Panc1 (cell line): ENCODE data around the gene TM2D3.

Experiments
- CTCF ChIP-seq: fragments of 450-650 bp; IDR thresholded peaks from 2 replicates; pipeline ENCODE4 v1.5.1; 2017; ENCODE audit warnings: mild to moderate bottlenecking
- POLR2AphosphoS5 ChIP-seq: IDR thresholded peaks from 2 replicates; pipeline ENCODE4 v1.6.1; 2012; ENCODE audit warnings: mild to moderate bottlenecking, low read depth, low read length, moderate library complexity
- REST ChIP-seq, 2 experiments: IDR thresholded peaks; 2 replicates each; pipeline ENCODE4 v1.6.1; 2011 to 2012; ENCODE audit warnings: low read depth in 2 of 2, control low read depth in 1 of 2, low read length in 1 of 2, mild to moderate bottlenecking in 1 of 2, moderate library complexity in 1 of 2; ENCODE audit not compliant: insufficient read depth in 1 of 2
- TCF7L2 ChIP-seq: IDR thresholded peaks from 2 replicates; pipeline ENCODE4 v1.6.1; 2011; ENCODE audit warnings: mild to moderate bottlenecking, low read depth, low read length, inconsistent platforms

- TF ChIP-seq CTCF (no peak), REST (IDR thresholded peaks at IDR 0.05; ENCODE audit: insufficient read depth in 1 of 2, low read depth in 2 of 2, low read length in 1 of 2) (no peak), TCF7L2 (no peak), POLR2AphosphoS5 (no peak)
These were observed 39.5 kb downstream of the TM2D3 start for GRCh38 chr15:101612676-101613075.
